Stimulated activated CD4-positive, alpha-beta T cell treated with anti-CD3 and anti-CD28 coated beads, Interleukin-4, amount 100 ng/mL, for 24 hours (primary cell): Measurements from ENCODE around the gene MAN1B1.
"Not testable (repeated sequence)": the region's sequence is repeated elsewhere in the genome, so short reads cannot be mapped to it uniquely, and the experiment has no call there.

Source experiments
- DNase-seq: peaks from one replicate; pipeline ENCODE4 v3.0.0-alpha.2; 2020

MAN1B1 gene

DNA sequence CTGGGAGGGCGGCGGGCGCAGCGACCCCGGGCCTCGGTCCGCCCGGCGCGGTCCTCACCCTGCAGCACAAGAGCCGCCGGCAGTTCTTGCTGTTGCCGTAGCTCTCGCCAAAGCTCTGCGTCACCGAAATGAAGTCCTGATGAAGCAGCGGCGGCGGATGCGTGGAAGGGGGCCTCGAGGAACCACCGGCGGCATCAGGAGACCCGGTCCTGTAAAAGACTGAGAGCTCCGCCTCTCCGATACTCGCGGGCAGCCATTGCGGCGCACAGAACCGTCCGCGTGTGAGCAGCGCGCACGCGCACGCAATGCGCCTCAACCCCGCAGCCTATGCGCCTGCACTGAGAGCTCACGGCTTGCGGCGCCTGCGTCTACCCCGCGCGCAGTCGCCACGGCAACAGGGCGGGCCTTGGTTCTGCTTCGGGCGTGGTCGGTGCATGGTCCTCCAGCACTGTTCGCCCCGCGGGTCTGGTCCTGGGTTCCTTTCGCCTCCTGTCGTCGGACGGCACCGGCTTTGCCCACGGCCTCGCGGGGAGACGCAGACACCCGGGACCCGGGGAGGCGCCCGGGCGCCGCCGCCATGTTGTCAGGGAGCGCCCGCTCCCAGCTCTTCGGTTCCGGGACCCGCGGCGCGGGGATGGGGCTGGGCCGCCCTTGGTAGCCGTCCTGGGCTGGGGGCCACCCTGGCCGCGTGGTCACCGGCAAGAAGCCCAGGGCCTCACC lies 42.8 kb downstream of the MAN1B1 start:
- peak; percentile 91 for DNase-seq

DNA sequence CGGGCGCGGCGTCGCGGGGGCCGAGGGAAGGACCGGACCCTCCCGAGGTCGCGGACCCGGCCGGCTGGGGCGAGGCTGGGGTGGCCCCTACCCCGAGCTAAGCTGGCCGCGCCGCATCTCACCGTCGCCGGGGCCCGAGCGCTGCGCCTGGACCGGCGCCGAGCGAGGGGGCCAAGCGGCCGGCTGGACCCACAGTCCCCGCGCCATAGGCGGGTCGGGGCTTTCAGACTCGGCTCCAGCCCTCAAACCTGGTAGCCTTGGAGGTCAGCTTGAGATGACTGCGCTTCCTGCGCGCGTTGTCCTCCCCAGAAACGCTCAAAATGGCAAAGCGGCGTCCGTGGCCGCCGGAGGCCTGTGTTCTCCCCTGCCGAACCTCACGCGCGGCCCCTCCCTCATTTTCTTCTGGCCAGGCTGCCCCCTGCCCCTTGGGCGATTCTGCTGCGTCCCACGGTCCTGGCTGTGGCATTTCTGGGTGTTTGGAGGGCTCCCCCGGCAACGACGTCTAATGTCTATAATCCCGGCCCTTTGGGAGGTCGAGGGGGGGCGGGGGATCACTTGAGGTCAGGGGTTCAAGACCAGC lies 43.5 kb downstream of the MAN1B1 start:
- no peak for DNase-seq

- no peak for DNase-seq
Observed at GRCh38 chr9:137134191-137134590, 47.4 kb downstream of the MAN1B1 start.

DNA sequence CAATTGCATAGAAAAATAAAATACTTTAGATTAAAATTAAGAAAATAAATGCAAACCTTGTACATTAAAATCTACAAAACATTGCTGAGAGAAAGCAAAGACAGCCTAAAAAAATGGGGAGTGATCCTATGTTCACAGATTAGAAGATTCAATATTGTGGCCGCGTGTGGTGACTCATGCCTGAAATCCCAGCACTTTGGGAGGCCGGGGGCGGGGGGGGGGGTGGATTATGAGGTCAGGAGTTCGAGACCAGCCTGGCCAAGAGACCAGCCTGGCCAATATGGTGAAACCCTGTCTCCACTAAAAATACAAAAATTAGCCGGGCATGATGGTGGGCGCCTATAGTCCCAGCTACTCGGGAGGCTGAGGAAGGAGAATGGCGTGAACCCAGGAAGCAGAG lies 48.4 kb downstream of the MAN1B1 start:
- DNase-seq, result not testable (repeated sequence)

DNA sequence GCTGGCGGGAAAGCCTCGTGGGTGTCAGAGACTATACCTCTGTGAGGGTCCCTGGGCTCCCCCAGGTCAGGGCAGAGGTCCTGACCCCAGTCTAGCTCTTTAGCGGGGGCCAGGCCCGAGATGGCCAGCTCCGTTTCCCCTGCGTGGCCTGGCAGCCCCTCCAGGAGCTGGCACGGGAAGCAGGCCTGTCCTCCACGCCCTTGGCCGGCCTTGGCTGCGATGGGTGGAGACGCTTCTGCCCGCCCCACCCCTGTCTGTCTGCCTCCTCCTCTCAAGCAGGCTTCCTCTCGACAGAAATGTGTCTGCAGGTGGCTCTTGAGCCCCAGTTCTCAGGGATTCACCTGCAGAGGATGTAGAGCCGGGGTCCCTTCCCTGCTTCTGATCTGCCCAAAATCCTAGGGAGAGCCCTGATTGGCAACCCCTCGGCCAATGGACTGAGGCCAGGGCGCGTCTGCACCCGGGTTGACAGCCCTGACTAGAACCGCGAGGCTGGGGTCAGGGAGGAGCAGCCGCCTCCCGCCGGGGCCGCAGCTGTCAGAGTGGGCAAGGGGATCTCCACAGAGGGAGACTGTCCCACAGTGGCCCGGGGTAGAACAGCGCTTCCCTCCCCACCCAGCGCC lies 49.6 kb downstream of the MAN1B1 start:
- no peak for DNase-seq

DNA sequence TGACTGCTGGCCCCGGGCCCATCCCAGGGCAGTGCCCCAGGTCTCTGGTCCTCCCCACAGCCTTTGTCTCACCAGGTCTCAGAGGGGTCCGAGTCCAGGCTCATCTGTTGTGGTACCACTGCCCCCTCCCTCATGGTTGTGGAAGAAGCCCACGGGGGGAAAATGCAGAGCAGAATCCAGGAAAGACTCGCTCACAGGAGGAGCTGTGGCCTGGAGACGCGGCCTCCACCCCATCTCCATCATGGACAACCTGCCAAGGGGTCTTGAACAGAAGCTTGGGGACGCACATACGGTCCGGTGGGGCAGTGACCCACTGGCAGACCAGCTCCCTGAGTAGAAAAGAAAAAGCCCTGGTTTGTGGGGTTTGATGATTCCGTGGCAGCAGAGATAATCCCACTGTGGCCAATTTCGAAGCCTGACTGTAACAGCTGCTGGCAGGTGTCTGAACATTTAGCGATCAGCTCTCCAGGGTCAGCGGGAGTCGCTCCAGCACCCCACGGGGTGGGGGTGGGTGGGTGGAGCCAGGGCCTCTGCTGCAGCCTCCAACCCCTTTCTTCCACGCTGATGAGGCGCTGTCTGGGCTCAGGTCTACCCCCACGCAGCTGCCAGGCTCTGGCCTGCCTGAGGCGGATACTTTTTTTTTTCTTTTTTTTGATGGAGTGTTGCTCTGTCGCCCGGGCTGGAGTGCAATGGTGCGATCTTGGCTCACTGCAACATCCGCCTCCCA lies 50.3 kb downstream of the MAN1B1 start:
- DNase-seq, result no peak

GRCh38 chr9:137138058-137138721 lies 51.4 kb downstream of the MAN1B1 start:
- no peak for DNase-seq

GRCh38 chr9:137138722-137139467 lies 52.1 kb downstream of the MAN1B1 start, which contains the start of gene GRIN1:
Gene GRIN1 (plus strand): TSS chr9:137139154. CDS start chr9:137139487, 333 bp downstream.
- no peak for DNase-seq

GRCh38 chr9:137139468-137140150 lies 52.8 kb downstream of the MAN1B1 start:
- no peak for DNase-seq

- no peak for DNase-seq
Observed at GRCh38 chr9:137140151-137141012, 53.6 kb downstream of the MAN1B1 start.

GRCh38 chr9:137141050-137141810 lies 54.4 kb downstream of the MAN1B1 start:
- no peak for DNase-seq

DNA sequence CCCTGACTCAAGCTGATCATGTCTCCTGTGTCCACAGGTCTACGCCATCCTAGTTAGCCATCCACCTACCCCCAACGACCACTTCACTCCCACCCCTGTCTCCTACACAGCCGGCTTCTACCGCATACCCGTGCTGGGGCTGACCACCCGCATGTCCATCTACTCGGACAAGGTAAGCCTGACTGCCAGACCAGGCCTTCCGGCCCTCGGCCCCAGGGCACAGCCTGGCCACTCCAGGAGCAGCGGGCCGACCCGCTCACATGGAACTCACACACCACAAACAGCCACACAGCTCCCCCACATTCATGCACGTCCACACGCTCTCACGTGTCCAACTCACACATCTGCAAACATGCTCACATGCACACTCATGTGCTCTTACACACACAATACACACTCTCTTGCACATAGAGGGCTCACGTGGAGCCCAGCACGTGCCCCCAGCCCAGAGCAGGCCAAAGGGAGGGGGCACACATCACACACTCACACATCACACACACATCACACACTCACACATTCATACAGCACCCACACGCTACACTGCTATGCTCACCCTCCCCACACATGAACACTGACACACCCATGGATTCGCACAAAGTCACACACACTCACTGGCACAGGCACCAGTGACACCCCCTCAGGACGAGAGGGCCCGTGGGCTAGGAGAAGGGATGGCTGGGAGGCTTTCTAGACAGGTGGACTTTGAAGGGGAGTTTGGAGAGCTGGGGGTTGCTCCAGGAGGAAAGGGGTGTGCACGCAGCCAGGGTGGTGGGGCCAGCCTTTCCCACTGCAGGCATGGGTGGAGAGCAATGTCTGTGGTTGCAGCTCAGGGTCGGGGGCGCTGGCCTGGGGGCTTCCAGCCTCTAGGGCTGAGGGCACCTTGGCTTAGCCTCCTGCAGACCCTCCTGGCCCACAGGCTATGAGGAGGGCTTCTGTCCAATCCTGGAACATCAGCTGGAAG lies 55.5 kb downstream of the MAN1B1 start:
- DNase-seq, result no peak

- DNase-seq, result no peak
Observed at GRCh38 chr9:137143459-137143858, 56.7 kb downstream of the MAN1B1 start.

DNA sequence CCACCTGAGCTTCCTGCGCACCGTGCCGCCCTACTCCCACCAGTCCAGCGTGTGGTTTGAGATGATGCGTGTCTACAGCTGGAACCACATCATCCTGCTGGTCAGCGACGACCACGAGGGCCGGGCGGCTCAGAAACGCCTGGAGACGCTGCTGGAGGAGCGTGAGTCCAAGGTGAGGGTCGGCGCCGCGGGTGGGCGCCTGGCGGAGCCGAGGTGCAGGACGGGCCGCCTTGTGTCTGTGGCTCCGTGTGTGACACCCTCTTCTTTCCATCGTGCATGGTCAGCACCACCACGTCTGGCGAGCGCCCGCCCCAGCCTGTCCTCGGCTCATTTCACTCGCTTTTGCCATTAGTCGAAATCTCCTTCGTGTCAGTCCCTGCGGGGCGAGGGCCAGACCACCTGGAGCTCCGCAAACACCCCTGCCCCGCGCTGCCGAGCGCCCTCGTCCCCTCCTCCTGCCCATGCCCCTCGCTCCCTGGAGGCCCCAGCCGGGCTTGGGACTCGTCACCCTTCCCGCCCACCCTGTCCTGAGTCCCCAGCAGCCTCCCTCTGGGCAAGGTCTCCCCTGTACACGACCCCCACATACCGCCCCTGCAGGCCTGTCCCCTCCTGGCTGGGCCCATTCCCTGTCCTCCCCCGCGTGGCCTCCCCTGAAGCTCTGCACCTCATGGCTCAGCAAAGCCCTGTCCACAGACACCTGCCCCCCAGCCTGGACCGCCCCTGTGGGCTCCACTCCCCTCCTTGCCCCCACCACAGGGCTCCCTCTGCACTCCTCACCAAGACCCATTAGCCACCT lies 59.1 kb downstream of the MAN1B1 start:
- DNase-seq, result no peak

DNA sequence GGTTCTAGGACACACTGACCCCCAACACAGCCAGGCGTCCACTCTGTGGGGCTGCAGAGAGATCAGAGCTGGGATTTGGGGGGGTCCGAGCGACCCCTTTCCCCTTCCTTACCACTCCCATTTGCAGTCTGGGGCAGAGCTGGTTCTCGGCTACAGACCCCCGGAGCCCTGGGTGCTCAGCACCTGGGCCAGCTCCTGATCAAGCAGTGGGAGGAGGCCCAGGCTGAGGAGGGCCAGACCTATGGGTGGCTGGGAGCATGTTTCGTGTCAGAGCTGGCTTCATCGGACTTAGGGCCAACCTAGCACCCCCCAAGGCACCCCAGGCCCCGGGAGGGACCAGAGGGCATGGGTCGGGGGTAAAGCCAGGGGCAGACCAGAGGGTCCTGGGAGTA lies 59.7 kb downstream of the MAN1B1 start:
- no peak for DNase-seq

DNA sequence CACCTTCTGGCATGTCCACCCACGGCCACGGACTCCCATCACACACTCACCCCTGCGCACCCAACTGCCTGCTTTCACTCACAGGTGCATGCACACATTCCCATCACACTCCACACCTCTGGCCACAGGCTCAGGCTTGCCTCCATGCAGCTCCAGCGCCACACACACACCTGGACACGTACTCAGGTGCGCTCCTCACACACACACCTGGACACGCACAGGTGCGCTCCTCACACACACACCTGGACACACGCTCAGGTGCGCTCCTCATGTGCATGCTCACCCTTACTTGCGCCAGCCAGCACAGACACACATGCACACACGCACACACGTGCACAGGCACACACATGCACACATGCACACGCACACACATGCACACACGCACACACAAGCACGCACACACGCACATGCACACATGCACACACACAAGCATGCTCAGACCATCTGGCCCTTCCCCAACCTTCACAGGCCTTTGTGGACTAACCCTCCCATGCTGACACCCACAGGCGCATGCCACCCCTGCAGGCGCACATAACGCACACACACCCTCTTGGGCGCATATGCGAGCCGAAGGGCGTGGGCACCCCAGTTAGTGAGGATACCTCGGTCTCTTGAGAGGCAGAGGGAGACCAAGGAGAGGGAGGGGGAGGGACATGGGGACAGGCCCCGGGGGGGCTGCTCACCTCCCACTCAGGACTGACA lies 60.5 kb downstream of the MAN1B1 start:
- DNase-seq, result no peak

GRCh38 chr9:137147793-137148160 lies 61.0 kb downstream of the MAN1B1 start:
- DNase-seq, result no peak
